Lower leg skin (tissue), 4 donors: ENCODE data around the gene TBL3. TPM values are rescaled to one million over a fixed set of nuclear protein-coding genes. Genes with fewer than 3 reads are reported as not detected.
A peak's percentile ranks its signal among the peaks of the same experiment; 100 is the strongest.

Experiments
- DNase-seq, 2 donors: peaks; one replicate each; pipeline ENCODE4 v3.0.0-alpha.2; 2019; ENCODE audit warnings: low spot score in 2 of 2
- H3K4me3 ChIP-seq: fragments of 200-600 bp; sonication (generic); 2 replicates; pipeline ENCODE4 v1.5.1; 2017; ENCODE audit warnings: mild to moderate bottlenecking, low read depth; ENCODE audit not compliant: poor library complexity, severe bottlenecking
- CTCF ChIP-seq, 3 donors: fragments of 450-650 bp; IDR thresholded peaks; one replicate each; pipeline ENCODE4 v1.5.1; 2016; ENCODE audit warnings: antibody characterized with exemption in 3 of 3, mild to moderate bottlenecking in 3 of 3, moderate library complexity in 2 of 3
- POLR2A ChIP-seq, 2 donors: fragments of 450-650 bp; IDR thresholded peaks; one replicate each; pipeline ENCODE4 v1.6.1; 2016 to 2017; ENCODE audit warnings: antibody characterized with exemption in 2 of 2, mild to moderate bottlenecking in 1 of 2, moderate library complexity in 1 of 2
- WGBS, 2 donors: methylation state at CpG; one replicate each; pipeline ENCODE4 v1.1.5; 2018; 5-methylcytosine and 5-hydroxymethylcytosine counted together
- intact Hi-C: fragments of 100-400 bp; cut with DNase I; formaldehyde crosslinking; loops from one replicate; pipeline ENCODE4 v1.15.0; 2023; ENCODE audit warnings: low total_unique reads
- total RNA-seq, 4 donors: library from RNA; depleted of rRNA; stranded (reverse); fragments of >200 nt; gene quantifications; one replicate each; pipeline ENCODE4 v1.1.0, GENCODE V29; 2016

The TBL3 gene
- total RNA-seq, 4 donors from 2014 or later, result 60.8 to 114 (median 83.7) TPM

GRCh38 chr16:2027024-2028010, 55.5 kb downstream of the TBL3 start:
- no peak for DNase-seq
- peak overlapping the region; percentile 31 for H3K4me3 ChIP-seq
- WGBS, 2 donors, result 9 to 15% methylated on average over 14 to 27 of the region's 76 CpGs
- intact Hi-C loops, result no loop called here
- no peak for TF ChIP-seq POLR2A (IDR thresholded peaks at IDR 0.05)
- no peak for TF ChIP-seq CTCF (IDR thresholded peaks at IDR 0.05)

GRCh38 chr16:2028146-2028545, 56.3 kb downstream of the TBL3 start:
- TF ChIP-seq POLR2A (IDR thresholded peaks at IDR 0.05), result no peak
- TF ChIP-seq CTCF (IDR thresholded peaks at IDR 0.05), result no peak
- H3K4me3 ChIP-seq, result no peak overlapping the region
- DNase-seq, result no peak
- intact Hi-C loops, result no loop called here
- 83 to 87% methylated on average over 3 of the region's 3 CpGs for WGBS, 2 donors

- intact Hi-C loops, result no loop called here
- no peak overlapping the region for H3K4me3 ChIP-seq
- TF ChIP-seq POLR2A (IDR thresholded peaks at IDR 0.05), result no peak
- no peak for TF ChIP-seq CTCF (IDR thresholded peaks at IDR 0.05)
- DNase-seq, result no peak
- 77 to 86% methylated on average over 10 to 18 of the region's 18 CpGs for whole genome bisulfite sequencing, 2 donors
Measured at GRCh38 chr16:2028620-2029220, 56.9 kb downstream of the TBL3 start.

GRCh38 chr16:2029350-2029749, 57.5 kb downstream of the TBL3 start:
- 85 to 86% methylated on average over 5 to 18 of the region's 22 CpGs for WGBS, 2 donors
- TF ChIP-seq CTCF (IDR thresholded peaks at IDR 0.05), result no peak
- no peak for TF ChIP-seq POLR2A (IDR thresholded peaks at IDR 0.05)
- intact Hi-C loops, result no loop called here
- H3K4me3 ChIP-seq, result no peak overlapping the region
- DNase-seq, result no peak

- WGBS, 2 donors, result 87 to 97% methylated on average over 7 to 10 of the region's 11 CpGs
- no peak overlapping the region for H3K4me3 ChIP-seq
- TF ChIP-seq CTCF (IDR thresholded peaks at IDR 0.05) (no peak), POLR2A (IDR thresholded peaks at IDR 0.05) (no peak)
- DNase-seq, result no peak
- intact Hi-C loops, result loop anchor here (10.0 kb wide), 1 partner anchor 55 kb away; no protein-coding TSS in a partner anchor
Measured at GRCh38 chr16:2030036-2030435, 58.2 kb downstream of the TBL3 start.
